ENCODE results near the gene GASK1A.
"Not testable (repeated sequence)": the region's sequence is repeated elsewhere in the genome, so short reads cannot be mapped to it uniquely, and the experiment has no call there.

- TF ChIP-seq CTCF (conservative IDR thresholded peaks at IDR 0.05 in 1 of 2, IDR thresholded peaks at IDR 0.05 in 1 of 2; ENCODE audit: low read depth in 1 of 2, low read length in 2 of 2); EZH2 (IDR thresholded peaks at IDR 0.05; ENCODE audit: low read length, missing control alignments): not testable (repeated sequence)
Measured at GRCh38 chr3:43045079-43045478, 66.0 kb downstream of the GASK1A start.

Measured in fibroblast of lung (primary cell).